CD4-positive, alpha-beta T cell treated with Interleukin-21 for 1 hour (primary cell): ENCODE results near the gene LIPM.

Experiments used
- DNase-seq: peaks from one replicate; pipeline ENCODE4 v3.0.0-alpha.2; 2020

LIPM gene, protein sequence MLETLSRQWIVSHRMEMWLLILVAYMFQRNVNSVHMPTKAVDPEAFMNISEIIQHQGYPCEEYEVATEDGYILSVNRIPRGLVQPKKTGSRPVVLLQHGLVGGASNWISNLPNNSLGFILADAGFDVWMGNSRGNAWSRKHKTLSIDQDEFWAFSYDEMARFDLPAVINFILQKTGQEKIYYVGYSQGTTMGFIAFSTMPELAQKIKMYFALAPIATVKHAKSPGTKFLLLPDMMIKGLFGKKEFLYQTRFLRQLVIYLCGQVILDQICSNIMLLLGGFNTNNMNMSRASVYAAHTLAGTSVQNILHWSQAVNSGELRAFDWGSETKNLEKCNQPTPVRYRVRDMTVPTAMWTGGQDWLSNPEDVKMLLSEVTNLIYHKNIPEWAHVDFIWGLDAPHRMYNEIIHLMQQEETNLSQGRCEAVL

DNA sequence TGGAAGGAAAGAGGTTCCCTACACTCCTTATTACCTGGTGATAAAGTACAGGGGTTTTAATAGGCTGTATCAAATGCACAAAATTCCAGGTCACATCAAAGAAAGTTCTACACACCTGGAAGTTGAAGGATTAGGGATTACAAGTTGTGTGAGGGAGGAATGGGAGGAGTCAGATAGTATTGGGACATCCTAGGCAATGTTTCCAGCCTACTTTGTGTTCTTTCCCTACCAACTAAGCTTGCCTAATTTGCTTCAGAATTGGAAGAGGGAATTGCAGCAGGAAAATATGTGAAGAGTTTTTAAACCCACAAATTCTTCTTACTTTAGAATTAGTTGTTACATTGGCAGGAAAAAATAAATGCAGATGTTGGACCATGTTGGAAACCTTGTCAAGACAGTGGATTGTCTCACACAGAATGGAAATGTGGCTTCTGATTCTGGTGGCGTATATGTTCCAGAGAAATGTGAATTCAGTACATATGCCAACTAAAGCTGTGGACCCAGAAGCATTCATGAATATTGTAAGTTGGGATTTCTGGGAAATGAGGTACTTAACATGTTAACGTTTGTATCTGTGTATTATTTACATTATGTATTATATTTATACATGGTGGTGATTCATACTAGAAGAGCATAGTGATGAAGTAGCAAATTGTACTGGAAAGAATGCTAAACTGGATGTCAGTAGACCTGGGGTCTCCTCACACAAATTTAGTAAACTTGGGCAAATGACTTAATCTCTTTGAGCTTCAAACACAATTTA is at the start of gene LIPM:
LIPM (plus strand) TSS at position 208 of the 763 bp plus-strand sequence; CDS start at position 375, 167 bp downstream.
- no peak for DNase-seq

DNA sequence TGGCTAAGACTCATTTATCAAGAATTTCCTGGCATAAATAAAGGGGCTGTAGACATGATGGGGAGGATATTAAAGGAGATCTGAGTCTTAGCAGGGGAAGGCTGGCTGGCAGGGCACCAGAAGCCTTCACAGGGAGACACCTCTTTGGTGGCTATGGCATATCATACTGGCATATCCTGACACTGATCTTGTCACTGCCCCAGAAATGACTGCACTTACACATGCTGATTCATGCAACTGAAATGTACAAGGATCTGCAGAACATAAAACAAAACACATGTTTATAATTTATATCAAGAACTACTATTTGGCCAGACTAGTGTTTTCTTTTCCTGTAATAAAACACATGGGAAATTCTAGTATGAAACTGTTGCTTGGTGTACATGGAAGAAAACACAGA is 48.2 kb upstream of the LIPM start:
- no peak for DNase-seq

DNA sequence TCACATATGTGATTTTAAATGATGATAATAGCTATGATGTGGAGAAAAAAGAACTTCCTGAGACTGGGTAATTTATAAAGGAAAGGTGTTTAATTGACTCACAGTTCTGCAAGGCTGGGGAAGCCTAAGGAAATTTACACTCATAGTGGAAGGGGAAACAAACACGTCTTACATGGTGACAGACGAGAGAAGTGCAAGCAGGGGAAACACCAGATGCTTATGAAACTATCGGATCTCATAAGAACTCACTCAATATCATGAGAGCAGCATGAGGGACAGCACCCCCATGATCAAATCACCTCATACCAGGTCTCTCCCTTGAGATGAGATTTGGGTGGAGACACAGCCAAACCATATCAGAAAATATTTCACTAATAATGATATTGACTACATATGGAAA is 46.8 kb upstream of the LIPM start:
- no peak for DNase-seq

DNA sequence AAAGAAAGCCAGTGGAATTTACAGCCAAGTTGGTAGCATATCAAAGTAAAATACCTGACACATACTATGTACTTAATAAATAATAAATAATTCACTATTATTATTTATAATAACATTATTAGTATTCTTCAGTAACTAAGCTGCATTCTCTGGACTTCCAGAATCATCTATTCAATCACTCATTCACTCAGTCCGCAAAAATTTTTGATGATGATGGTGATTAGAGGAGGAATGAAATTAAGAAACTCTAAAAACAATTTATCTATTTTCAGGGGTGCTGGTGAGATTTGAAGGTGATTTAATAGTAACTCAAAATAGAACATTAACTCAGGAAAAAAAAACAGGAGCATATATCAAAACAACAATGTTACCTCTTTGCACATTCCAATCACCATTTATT is 45.9 kb upstream of the LIPM start:
- DNase-seq: no peak

DNA sequence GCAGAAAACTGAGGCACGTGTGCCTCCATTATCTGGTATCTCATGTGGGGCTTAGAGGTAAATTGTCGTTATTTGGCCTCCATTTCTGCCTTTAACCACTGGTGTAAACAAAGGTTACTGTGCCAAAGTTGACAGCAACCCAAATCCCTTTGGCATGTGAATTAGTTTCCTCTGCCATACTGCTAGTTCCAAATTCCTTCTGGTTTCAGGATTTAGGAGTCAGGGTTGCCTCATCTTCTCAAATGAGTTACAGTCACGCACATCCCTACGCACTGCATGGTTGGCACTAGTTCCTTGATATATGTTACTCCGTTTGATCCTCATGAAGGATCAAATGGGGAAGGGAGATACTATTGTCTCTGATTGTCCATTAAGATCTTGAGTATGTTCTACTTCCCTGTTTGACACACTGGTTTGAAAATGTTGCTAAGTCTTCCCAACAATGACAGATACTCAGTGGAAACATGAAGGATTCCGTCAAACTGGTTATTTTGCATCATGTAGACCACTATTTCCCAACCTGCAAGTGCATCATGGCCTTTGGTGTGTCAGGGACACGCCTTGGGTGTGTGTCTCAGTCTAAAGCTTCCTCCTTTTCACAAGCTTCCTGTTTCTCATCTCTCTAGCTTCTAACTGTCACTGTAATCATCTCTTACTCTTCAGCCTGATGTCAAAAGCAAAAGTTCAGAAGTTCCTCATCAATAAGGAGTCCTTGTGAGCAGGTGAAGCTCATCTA is 43.0 kb upstream of the LIPM start, which contains the start of gene LIPN:
LIPN (plus strand) TSS at position 655 of the 736 bp plus-strand sequence. CDS start 1,386 bp downstream, outside the sequence.
- peak; percentile 39 for DNase-seq

DNA sequence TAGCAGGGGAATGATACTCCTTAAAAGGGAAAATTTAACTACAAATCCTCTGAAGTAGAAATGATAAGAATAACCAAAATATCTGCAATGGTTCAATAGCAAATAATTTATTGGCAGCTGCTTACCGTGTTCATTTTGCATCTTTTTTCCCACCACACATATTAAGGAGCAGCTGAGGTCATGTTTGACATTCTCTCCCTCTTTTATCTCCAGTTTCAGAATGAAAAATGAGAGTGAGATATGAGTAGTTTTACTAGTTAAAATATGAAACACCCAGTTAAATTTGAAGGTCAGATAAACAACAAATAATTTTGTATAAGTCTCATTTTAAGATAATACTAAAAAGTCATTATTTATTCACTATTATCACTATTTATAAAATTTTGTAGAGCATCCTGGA is 39.6 kb upstream of the LIPM start:
- no peak for DNase-seq

DNA sequence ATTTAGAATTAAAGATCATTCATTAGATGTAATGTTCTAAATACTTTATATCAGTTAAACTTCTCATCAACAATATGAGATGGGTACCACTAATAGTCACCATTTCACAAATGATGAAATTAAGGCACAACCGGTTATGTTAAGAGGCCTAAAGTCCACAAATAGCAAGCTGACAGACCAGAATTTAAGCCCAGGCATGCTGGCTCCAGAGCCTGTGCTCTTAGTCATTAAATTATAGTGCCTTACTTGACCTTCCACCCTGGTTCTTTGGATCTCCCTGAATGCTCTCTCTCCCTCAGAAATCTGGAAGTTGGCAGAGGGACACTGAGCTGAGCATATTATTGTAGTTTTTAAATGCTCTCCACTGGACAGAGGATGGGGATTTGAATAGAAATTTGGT is 39.1 kb upstream of the LIPM start:
- DNase-seq: no peak

DNA sequence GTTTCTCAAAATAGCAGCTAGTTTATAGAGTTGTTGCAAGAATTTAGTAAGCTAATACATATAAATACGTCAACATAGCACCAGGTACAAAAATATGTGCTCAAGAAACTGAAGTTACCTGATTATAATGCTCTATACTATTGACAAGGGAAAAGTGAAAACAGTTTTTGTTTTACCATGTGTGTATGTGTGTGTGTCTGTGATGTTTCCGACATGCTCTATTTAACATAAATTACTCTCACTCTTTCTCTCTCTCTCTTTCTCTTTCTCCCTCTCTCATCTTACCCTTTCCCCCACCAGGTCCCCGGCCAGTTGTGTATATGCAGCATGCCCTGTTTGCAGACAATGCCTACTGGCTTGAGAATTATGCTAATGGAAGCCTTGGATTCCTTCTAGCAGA is 38.4 kb upstream of the LIPM start:
- DNase-seq: no peak

DNA sequence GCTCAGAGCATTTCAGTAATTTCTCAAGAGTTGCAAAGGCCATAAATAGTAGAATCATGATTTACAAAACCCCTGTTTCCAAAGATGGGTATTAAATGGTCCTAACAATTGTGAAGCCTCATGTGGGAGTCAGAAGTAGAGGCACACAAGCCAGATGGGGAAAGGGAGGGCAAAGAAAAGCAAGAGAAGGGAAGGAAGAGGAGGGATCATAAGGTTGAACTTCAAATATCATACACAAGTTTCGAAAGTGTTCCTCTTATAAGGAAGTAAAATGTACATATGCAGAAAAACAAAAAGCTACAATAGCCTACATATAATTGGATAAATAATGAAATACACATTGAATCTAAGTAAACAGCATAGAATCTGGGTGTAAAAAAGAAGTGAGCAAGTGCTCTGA is 36.7 kb upstream of the LIPM start:
- no peak for DNase-seq

DNA sequence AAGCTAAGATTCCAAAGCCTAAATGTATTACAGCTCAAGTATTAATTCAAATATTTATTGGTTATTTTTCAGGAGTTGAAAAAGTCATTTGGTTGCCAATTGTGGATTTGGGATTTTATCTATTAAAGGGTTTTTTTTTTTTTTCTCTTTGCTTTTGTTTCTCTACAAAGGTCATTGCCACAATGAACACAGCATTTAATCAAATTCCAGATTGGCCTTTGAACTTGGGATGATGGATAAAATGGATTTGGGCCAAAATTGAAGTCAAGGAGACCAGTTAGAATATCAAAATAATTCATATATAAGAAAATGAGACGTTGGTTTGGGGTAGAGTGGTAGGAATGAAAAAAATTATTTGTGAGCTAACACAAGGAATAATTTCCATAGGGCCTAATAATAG is 33.1 kb upstream of the LIPM start:
- DNase-seq: no peak

DNA sequence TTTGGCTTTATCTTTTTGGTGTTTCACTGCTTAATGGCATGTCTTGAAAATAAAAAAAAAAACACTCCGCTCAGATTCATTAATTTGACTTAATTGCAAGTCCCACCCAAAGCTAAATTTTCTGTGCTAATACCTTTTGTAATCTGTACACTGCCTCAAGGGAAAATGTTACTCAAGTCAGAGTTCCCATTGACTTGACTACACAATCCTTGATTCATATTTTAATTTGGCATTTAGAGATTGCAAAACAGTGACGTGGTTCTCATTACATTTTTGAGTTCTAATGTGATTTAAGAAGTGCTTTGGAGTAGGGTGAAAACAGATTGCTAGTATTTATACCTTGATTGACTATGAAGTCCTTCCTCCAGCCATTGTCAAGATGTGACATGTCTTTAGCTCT is 21.3 kb upstream of the LIPM start:
- DNase-seq: no peak

DNA sequence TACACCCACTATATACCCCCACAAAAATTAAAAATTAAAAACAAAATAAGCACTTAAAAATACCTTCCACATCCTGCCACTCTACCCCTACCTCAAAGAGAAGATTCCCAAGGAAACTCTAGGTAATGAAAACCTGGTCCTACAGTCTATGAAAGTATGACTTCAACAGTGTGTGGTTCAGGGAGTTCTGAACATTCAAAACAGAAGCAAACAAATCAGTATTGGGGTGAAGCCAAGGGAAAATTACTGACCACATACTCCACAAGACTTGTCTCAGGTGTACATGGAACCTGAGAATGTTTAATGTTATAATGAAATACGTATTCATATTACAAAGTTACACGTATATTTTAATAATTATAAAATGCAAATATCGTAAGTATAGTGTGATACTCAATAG is 20.3 kb upstream of the LIPM start:
- DNase-seq: no peak

DNA sequence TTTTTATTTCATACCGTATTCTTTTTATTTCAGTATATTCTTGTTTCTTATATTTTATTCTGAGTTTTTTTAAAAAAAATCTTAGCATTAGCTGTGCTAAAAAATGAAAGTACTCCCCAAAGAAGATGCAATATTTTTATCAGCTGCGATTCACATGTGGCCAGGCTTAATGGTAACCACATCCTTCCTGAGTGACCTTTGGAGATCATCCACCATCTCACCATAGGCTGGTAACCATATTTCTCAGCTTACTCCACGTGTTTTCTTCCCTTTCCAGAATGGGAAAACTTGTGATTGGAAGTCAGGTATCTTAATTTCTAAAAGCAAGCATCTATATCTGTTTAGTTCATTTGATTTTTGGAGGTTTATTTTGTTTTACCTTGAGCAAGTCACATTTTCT is 18.8 kb upstream of the LIPM start:
- no peak for DNase-seq

DNA sequence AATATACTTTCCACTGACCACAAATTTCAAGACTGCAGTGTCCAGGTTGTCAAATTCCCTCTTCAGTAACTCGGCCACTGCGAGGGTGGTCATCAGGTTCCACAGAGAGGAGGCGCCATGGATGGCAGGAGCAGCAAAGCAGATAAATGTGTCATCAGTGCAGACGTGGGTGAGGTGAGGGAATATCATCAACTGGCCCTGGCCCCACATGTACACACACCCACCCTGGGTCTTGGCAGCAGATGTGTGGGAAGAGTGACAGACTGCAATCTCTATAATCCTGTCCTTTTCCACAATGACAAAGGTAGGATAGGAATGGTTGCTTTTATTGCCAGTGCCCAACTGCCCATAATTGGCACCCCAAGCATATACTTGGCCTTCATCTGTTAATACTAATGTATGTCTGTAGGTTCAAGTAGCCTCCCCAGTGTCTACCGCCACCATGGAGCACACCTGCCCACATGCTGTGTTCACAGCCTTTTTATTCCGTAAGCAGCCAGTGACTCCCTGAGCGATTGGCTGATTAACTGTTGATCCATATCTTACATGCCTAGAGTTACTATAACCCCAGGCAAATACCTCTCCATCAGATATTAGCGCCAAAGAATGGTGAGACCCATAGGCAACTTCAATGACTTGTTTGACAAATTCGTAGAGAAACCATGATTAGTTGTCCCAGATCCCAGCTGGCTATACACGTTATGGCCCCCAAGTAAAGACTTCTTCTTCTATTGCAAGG is 16.3 kb upstream of the LIPM start:
- DNase-seq: no peak

DNA sequence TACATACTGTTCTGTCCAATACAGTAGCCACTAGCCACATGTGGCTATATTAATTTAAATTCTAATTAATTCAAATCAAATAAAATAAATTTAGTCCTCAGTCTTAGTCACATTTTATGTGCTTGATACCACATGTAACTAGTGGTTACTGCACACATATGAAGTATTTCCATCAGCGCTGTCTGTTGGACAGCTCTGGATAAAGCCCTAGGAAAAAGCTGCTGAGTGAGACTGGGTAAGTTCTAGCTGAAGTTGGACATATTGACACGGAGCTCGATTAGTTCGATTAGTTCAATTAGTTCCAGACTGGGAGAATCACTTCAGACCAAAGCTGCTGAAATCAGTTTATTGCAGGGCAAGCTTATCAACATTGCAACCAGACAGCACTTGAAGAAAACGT is 15.1 kb upstream of the LIPM start:
- no peak for DNase-seq

DNA sequence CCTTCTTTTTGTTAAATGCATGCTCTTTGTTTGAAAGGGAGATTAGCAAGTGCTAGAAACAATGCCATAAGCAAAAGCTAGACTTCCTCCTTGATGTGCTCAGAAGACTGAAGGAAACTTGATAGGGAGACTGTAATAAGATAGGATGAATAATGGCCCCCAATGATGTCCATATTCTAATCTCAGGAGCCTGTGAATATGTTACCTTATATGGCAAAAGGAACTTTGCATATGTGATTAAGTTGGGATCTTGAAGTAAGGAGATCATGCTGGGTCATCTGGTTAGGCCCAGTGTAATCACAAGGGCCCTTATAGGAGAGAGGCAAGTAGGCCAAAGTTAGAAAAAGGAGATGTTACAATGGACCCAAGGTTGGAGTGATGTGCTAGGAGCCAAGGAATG is 13.6 kb upstream of the LIPM start:
- no peak for DNase-seq

DNA sequence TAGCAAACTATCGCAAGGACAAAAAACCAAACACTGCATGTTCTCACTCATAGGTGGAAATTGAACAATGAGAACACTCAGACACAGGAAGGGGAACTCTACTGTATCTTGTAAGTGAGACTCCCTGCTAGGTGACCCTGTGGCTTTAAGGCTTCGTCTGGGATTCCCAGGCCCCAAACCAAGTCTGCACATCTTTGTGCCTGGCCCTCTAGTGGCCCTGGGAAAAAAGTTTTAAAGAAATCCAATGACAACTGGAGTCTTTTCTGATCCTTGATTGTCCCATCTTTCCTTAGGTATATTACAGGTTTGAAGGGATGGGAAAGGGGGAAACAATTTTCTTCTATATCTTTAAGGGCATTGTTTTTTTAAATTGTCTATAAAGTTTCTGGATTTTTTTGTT is 10.6 kb upstream of the LIPM start:
- no peak for DNase-seq

DNA sequence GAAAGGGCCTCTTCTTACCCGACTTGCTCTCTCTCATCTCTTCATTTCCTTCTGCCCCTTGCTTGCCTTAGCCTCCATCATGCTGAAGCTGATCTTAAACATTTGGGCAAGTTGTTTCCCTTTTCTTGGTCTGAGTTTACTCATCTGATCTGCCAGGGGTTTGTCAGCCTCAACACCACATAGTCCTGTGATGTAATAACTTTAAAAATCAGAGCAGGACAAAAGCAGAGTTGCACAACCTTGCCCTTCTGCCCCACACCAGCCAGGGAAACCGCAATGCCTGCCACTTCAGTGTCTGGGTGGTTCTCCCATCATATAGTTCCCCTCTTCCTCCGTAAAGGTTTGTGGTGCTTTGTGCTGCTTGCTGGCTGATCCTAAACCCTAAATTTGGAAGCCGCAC is 9.9 kb upstream of the LIPM start:
- peak; percentile 23 for DNase-seq

DNA sequence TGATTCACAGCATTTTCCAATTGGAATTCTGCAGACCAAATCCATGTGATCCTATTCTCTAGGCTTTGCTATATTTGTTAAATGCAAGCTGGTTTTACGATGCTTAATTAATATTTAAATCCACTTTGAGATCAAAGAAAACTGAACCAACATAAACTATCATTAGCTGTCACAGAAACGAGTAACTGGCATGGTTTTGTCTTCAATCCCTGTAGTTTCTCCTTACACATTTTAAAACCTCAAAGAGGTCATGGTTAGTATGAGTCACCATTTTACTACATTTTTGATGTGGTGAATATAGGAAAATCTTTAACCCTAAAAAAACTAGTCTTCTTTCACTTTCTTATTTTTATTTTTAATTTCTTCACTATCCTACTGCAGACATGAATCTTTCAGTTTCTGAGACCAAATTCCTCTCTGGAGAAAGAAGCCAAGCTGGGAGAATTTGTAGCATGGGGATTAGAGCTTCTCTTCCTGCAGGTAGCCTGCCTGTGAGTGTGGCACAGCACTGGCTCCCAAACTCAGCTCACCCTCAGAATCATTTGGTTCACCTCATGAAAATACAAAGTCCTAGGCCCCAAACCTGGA is 8.7 kb upstream of the LIPM start:
- peak; percentile 30 for DNase-seq

DNA sequence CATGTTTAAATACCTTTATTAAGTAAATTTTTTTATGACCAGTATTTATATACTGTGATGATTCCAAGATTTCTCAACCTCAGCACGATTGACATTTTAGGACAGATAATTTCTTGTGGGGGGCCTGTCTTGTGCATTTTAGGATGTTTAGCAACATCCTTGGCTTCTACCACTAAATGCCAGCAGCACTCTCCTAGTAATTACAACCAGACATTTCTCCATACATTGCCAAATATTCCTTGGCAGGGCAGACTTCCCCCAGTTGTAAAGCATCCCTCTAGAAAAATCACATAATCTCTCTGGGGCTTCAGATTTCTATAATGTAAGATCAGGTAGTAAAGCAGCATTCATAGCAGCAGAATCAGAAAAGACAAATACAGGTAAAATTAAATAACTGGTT is 7.8 kb upstream of the LIPM start:
- no peak for DNase-seq

DNA sequence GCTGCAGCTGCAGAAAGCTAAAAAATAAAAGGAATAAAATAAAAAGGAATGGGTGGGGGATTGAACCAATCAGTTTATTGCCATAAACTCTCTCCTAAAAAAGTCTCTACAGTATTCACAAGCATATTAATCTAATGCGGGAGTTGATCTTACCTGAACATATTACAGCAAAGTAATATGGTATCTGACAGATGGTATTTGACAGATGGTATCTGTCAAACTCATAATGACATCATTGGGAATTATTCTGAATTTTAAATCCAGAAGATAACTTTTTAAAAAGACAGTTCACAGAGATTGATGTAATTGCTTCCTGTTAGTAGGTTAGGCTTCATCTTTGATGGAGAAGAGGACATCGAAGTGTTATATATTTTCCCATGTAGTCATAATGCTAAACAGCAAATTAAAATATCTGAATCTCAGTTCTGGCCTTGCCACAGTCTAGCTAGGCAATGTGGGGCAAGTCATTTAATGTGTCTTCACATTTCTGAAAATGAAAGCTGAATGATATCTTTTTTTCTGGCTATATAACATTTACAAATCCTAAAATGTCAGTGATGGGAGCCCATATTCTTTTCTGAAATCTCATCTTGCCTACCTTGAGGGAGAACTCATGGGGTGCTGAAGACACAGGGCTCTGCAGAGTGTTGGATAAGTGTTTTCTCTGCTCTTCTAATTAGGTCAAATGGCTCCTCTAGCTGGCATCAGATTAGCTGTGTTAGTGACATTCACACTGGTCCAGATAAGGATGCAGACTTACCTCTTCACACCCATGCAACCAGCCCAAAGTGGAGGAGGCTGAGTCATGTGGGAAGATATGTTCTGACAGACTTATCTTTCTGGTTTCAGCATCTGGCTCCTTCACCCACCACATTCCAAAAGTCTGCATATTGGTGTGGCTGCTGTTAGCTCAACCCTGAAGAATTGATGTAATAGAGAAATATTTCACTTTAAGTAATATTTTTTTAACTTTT is 2.1 kb upstream of the LIPM start:
- no peak for DNase-seq
